ENCODE results near the gene WDR73.

The WDR73 gene

GRCh38 chr15:84611631-84612030 is 42.5 kb downstream of the WDR73 start:
- no peak for DNase-seq (ENCODE audit: low read depth in 2 of 2)

GRCh38 chr15:84609818-84610525 is 44.1 kb downstream of the WDR73 start:
- DNase-seq (ENCODE audit: low read depth in 2 of 2) = no peak

GRCh38 chr15:84608707-84609284 is 45.3 kb downstream of the WDR73 start:
- DNase-seq (ENCODE audit: low read depth in 2 of 2) = no peak

GRCh38 chr15:84606653-84607120 is 47.4 kb downstream of the WDR73 start:
- no peak for DNase-seq (ENCODE audit: low read depth in 2 of 2)

GRCh38 chr15:84605554-84605882 is 48.6 kb downstream of the WDR73 start:
- no peak for DNase-seq (ENCODE audit: low read depth in 2 of 2)

- DNase-seq (ENCODE audit: low read depth in 2 of 2) = peak; percentile 32 to 38
Observed at GRCh38 chr15:84604826-84605553, 49.1 kb downstream of the WDR73 start.

- DNase-seq (ENCODE audit: low read depth in 2 of 2) = no peak
Observed at GRCh38 chr15:84603630-84604379, 50.3 kb downstream of the WDR73 start.

- no peak for DNase-seq (ENCODE audit: low read depth in 2 of 2)
Observed at GRCh38 chr15:84601555-84601838, 52.6 kb downstream of the WDR73 start.

GRCh38 chr15:84600687-84601554 is 53.2 kb downstream of the WDR73 start, which contains the start of gene ZSCAN2:
ZSCAN2 (plus strand) TSS chr15:84601009; CDS start chr15:84603928, 2,919 bp downstream.
- peak; percentile 88 to 93 for DNase-seq (ENCODE audit: low read depth in 2 of 2)

- DNase-seq (ENCODE audit: low read depth in 2 of 2) = peak; percentile 40 to 47
Observed at GRCh38 chr15:84600331-84600686, 53.8 kb downstream of the WDR73 start.

GRCh38 chr15:84599906-84600305 is 54.2 kb downstream of the WDR73 start:
- no peak for DNase-seq (ENCODE audit: low read depth in 2 of 2)

GRCh38 chr15:84598993-84599392 is 55.1 kb downstream of the WDR73 start:
- DNase-seq (ENCODE audit: low read depth in 2 of 2) = peak in 1 of 2 donors; percentile 25

GRCh38 chr15:84598250-84598649 is 55.8 kb downstream of the WDR73 start:
- DNase-seq (ENCODE audit: low read depth in 2 of 2) = no peak

GRCh38 chr15:84597296-84597695 is 56.8 kb downstream of the WDR73 start:
- DNase-seq (ENCODE audit: low read depth in 2 of 2) = no peak

- DNase-seq (ENCODE audit: low read depth in 2 of 2) = no peak
Observed at GRCh38 chr15:84595660-84596059, 58.4 kb downstream of the WDR73 start.

- DNase-seq (ENCODE audit: low read depth in 2 of 2) = no peak
Observed at GRCh38 chr15:84594617-84595290, 59.3 kb downstream of the WDR73 start.

- DNase-seq (ENCODE audit: low read depth in 2 of 2) = no peak
Observed at GRCh38 chr15:84591815-84592214, 62.3 kb downstream of the WDR73 start.

GRCh38 chr15:84590406-84590805 is 63.7 kb downstream of the WDR73 start:
- no peak for DNase-seq (ENCODE audit: low read depth in 2 of 2)
